Endothelial cell (in vitro differentiated cells): ENCODE measurements around the gene GRID1. TPM values are rescaled to one million over a fixed set of nuclear protein-coding genes. Genes with fewer than 3 reads are reported as not detected.
"Not testable (repeated sequence)": the region's sequence is repeated elsewhere in the genome, so short reads cannot be mapped to it uniquely, and the experiment has no call there.

ENCODE experiments used
- DNase-seq: peaks from one replicate; pipeline ENCODE4 v3.0.0; 2021; ENCODE audit warnings: low spot score
- H3K27ac Mint-ChIP-seq: one replicate; pipeline ENCODE4 v1.8.0; 2021; ENCODE audit warnings: mixed read lengths, inconsistent platforms; ENCODE audit not compliant: unreplicated experiment
- H3K27me3 Mint-ChIP-seq: one replicate; pipeline ENCODE4 v1.8.0; 2021; ENCODE audit warnings: mild to moderate bottlenecking, moderate library complexity, mixed read lengths, inconsistent platforms; ENCODE audit not compliant: unreplicated experiment
- H3K36me3 Mint-ChIP-seq: one replicate; pipeline ENCODE4 v1.8.0; 2021; ENCODE audit warnings: mild to moderate bottlenecking, low read depth, mixed read lengths, inconsistent platforms; ENCODE audit not compliant: unreplicated experiment
- H3K4me1 Mint-ChIP-seq: one replicate; pipeline ENCODE4 v1.8.0; 2021; ENCODE audit warnings: mild to moderate bottlenecking, mixed read lengths, inconsistent platforms; ENCODE audit not compliant: unreplicated experiment
- H3K4me3 Mint-ChIP-seq: one replicate; pipeline ENCODE4 v1.8.0; 2021; ENCODE audit warnings: mild to moderate bottlenecking, mixed read lengths, inconsistent platforms; ENCODE audit not compliant: unreplicated experiment
- H3K9me3 Mint-ChIP-seq: one replicate; pipeline ENCODE4 v1.8.0; 2021; ENCODE audit warnings: mixed read lengths, inconsistent platforms; ENCODE audit not compliant: unreplicated experiment
- total RNA-seq: library from RNA; stranded (reverse); fragmentation: NEBNext Ultra II Directional; extraction: Animal tissue kit (Norgen Biotek cat#: 25700); gene quantifications from one replicate; pipeline ENCODE4 v1.2.1, GENCODE V29; 2021; ENCODE audit not compliant: unreplicated experiment
- TF ChIP-seq, protein P1 (sequence below): fragments of 200-600 bp; sonication (generic); IDR thresholded peaks from one replicate; pipeline ENCODE4 v1.5.0; 2021; ENCODE audit warnings: antibody characterized with exemption; ENCODE audit not compliant: unreplicated experiment

GRID1 gene
- total RNA-seq, 1 donor from 2014 or later, result 0.26 TPM

DNA sequence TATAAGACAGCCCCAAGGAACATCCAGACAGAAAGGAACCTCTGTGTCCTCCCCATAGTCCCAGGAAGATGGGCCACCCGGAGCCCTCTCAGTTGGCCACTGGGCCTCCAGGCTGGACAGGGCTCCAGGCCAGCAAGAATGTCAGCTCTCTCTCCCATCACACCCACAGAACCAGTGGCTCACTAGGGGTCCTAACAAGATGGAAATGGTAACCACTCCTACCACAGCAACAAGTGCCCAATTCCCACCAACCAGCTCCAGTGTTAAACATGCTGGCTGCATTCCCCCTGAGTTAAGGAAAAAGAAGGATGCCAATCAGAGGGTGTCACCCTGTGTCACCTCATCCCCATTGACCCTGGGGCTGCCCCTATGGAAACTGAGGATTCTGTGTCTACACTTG lies 333.0 kb downstream of the GRID1 start:
- peaks cover 3% of the 10 kb centered on the region for H3K27me3 Mint-ChIP-seq
- DNase-seq, result no peak
- H3K36me3 Mint-ChIP-seq, result peaks cover 11% of the 10 kb centered on the region
- peaks cover 13% of the 10 kb centered on the region for H3K9me3 Mint-ChIP-seq
- no peak overlapping the region for H3K27ac Mint-ChIP-seq
- H3K4me1 Mint-ChIP-seq, result no peaks in the 10 kb centered on the region
- H3K4me3 Mint-ChIP-seq, result no peak overlapping the region
- TF ChIP-seq, protein P1, sequence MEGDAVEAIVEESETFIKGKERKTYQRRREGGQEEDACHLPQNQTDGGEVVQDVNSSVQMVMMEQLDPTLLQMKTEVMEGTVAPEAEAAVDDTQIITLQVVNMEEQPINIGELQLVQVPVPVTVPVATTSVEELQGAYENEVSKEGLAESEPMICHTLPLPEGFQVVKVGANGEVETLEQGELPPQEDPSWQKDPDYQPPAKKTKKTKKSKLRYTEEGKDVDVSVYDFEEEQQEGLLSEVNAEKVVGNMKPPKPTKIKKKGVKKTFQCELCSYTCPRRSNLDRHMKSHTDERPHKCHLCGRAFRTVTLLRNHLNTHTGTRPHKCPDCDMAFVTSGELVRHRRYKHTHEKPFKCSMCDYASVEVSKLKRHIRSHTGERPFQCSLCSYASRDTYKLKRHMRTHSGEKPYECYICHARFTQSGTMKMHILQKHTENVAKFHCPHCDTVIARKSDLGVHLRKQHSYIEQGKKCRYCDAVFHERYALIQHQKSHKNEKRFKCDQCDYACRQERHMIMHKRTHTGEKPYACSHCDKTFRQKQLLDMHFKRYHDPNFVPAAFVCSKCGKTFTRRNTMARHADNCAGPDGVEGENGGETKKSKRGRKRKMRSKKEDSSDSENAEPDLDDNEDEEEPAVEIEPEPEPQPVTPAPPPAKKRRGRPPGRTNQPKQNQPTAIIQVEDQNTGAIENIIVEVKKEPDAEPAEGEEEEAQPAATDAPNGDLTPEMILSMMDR, result no peak

DNA sequence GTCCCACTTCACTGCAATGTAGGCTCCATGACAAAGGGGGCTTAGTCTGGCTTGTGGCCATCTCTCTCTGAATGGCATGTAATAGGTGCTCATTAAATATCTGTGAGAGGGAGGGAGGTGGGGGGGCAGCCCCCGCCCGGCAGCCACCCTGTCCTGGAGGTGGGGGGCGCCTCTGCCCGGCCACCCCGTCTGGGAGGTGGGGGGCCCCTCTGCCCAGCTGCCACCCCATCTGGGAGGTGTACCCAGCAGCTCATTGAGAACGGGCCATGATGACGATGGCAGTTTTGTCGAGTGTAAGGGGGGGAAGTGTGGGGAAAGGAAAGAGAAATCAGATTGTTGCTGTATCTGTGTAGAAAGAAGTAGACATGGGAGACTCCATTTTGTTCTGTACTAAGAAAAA lies 334.5 kb downstream of the GRID1 start:
- H3K27me3 Mint-ChIP-seq, DNase-seq, H3K4me3 Mint-ChIP-seq, H3K27ac Mint-ChIP-seq, H3K4me1 Mint-ChIP-seq: not testable (repeated sequence)
- Mint-ChIP-seq H3K9me3 (peaks cover 13% of the 10 kb centered on the region), H3K36me3 (peaks cover 11% of the 10 kb centered on the region)

DNA sequence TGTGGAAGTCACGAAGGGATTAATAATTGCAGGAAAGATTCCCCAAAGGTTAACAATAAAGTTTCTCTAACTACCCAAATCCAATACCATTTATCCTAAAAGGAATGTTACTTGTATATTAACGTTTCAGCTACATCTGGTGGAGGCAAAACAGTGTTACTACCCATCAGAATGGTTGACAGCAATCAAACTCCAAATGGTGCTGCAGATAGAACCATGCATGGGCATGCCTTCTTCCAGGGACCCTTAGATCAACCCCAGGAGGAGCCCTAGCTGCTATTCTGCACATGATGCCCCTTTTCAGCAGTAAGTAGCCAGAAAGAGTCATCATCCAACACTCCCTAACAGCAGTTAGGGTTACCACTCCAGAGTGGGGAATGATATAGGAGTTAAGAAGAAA lies 336.3 kb downstream of the GRID1 start:
- Mint-ChIP-seq H3K9me3 (peaks cover 13% of the 10 kb centered on the region), H3K4me3 (no peak overlapping the region)
- no peak for DNase-seq

DNA sequence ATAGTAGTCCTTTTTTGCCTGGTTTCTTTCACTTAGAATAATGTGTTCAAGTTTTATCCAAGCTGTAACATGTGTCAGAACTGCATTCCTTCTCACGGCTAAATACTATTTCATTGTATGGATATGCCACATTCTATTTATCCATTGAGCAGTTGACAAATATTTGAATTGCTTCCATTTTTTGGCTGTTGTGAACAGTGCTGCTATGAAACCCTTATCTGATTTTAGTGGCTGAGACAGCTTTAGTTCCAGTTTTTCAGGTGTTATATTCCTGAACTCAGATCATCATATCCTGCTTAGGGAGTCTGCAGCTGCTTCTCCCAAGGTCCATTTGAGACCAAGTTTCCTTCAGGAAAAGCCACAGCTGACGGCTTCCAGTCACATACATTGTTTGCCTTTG lies 339.2 kb downstream of the GRID1 start:
- TF ChIP-seq, protein P1, result no peak
- H3K36me3 Mint-ChIP-seq, result peaks cover 13% of the 10 kb centered on the region
- H3K4me3 Mint-ChIP-seq, result no peak overlapping the region
- no peak for DNase-seq
- H3K4me1 Mint-ChIP-seq, result peaks cover 4% of the 10 kb centered on the region
- no peak overlapping the region for H3K27ac Mint-ChIP-seq
- H3K27me3 Mint-ChIP-seq, result peaks cover 6% of the 10 kb centered on the region
- peaks cover 9% of the 10 kb centered on the region for H3K9me3 Mint-ChIP-seq

More for the DNA sequence above, 336.3 kb downstream of the GRID1 start:
- H3K27me3 Mint-ChIP-seq, result peaks cover 3% of the 10 kb centered on the region
- no peak overlapping the region for H3K27ac Mint-ChIP-seq
- H3K4me1 Mint-ChIP-seq, result no peaks in the 10 kb centered on the region
- TF ChIP-seq, protein P1, result no peak
- peaks cover 11% of the 10 kb centered on the region for H3K36me3 Mint-ChIP-seq

DNA sequence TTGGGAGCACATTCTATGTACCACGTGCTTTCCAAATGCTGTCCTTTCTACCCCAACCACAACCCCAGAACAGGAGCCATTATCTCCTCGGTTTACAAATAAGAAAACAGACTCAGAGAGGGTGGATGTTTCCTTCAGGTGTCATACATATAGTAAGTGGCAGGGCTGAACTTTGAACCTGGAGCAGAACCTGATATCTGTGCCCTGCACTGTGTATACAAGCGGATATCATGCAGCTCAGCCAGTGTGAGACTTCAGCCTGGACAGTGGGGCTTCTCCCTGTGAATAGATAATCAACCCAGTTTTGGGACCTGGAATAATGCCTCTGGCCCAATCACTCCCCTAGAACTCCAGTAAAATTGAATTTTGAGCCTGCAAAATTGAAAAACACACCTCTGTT lies 341.1 kb downstream of the GRID1 start:
- peaks cover 9% of the 10 kb centered on the region for H3K9me3 Mint-ChIP-seq
- no peak overlapping the region for H3K4me3 Mint-ChIP-seq
- no peak overlapping the region for H3K27ac Mint-ChIP-seq
- DNase-seq, result no peak
- peaks cover 13% of the 10 kb centered on the region for H3K36me3 Mint-ChIP-seq
- H3K27me3 Mint-ChIP-seq, result peaks cover 8% of the 10 kb centered on the region
- TF ChIP-seq, protein P1, result no peak
- peaks cover 4% of the 10 kb centered on the region for H3K4me1 Mint-ChIP-seq
